Breast epithelium (tissue), 4 donors: ENCODE results near the gene U2SURP. TPM values are rescaled to one million over a fixed set of nuclear protein-coding genes. Genes with fewer than 3 reads are reported as not detected.

ENCODE experiments used
- DNase-seq, 2 donors: peaks; one replicate each; pipeline ENCODE4 v3.0.0-alpha.2; 2019; ENCODE audit warnings: low spot score in 2 of 2
- H3K27ac ChIP-seq, 2 donors: fragments of 200-600 bp; sonication (generic) in 1 of 2; one replicate each; pipeline ENCODE4 v1.5.1; 2016 to 2019; ENCODE audit warnings: mild to moderate bottlenecking in 1 of 2
- H3K27me3 ChIP-seq, 2 donors: fragments of 200-600 bp; sonication (generic) in 1 of 2; one replicate each; pipeline versions ENCODE4 v1.5.1 to v1.6.0; 2017 to 2019; ENCODE audit warnings: control low read depth in 1 of 2, mild to moderate bottlenecking in 1 of 2
- H3K36me3 ChIP-seq: fragments of 200-600 bp; one replicate; pipeline ENCODE4 v1.5.1; 2019
- H3K4me1 ChIP-seq, 2 donors: fragments of 200-600 bp; sonication (generic); one replicate each; pipeline ENCODE4 v1.5.1; 2016 to 2019; ENCODE audit warnings: control low read depth in 1 of 2
- H3K4me3 ChIP-seq, 3 donors: fragments of 200-600 bp; sonication (generic); 1 replicate in 2 of 3; 2 replicates in 1 of 3; pipeline ENCODE4 v1.5.1; 2016 to 2019; ENCODE audit warnings: mild to moderate bottlenecking in 3 of 3, moderate library complexity in 2 of 3
- H3K9me3 ChIP-seq, 2 donors: fragments of 200-600 bp; sonication (generic) in 1 of 2; one replicate each; pipeline ENCODE4 v1.5.1; 2016 to 2019; ENCODE audit warnings: control low read depth in 1 of 2
- CTCF ChIP-seq, 3 donors: fragments of 450-650 bp; IDR thresholded peaks; one replicate each; pipeline ENCODE4 v1.5.1; 2016 to 2017; ENCODE audit warnings: antibody characterized with exemption in 3 of 3, mild to moderate bottlenecking in 3 of 3, moderate library complexity in 3 of 3
- POLR2A ChIP-seq: fragments of 450-650 bp; IDR thresholded peaks from one replicate; pipeline ENCODE4 v1.6.1; 2016; ENCODE audit warnings: antibody characterized with exemption, mild to moderate bottlenecking, moderate library complexity
- POLR2AphosphoS5 ChIP-seq, 3 donors: sonication (generic); formaldehyde crosslinking; IDR thresholded peaks; one replicate each; pipeline ENCODE4 v1.6.1; 2017; ENCODE audit warnings: antibody characterized with exemption in 3 of 3
- intact Hi-C: fragments of 100-400 bp; cut with DNase I; formaldehyde crosslinking; loops from one replicate; pipeline ENCODE4 v1.15.1; 2023; ENCODE audit warnings: low total_unique reads
- total RNA-seq, 3 donors: library from RNA; depleted of rRNA; stranded (reverse); fragments of >200 nt; gene quantifications; one replicate each; pipeline ENCODE4 v1.1.0, GENCODE V29; 2016

U2SURP gene
- total RNA-seq, 3 donors from 2014 or later = 79.8 to 122 (median 96.4) TPM

GRCh38 chr3:142972092-142972753, 29.1 kb upstream of the U2SURP start:
- TF ChIP-seq POLR2A (no peak), CTCF (IDR thresholded peaks at IDR 0.05) (no peak), POLR2AphosphoS5 (IDR thresholded peaks at IDR 0.05) (no peak)
- intact Hi-C loops = no loop called here
- Histone ChIP-seq H3K36me3 (no peaks in the 10 kb centered on the region), H3K27me3 (peaks cover 0 to 4% of the 10 kb centered on the region in 2 donors), H3K27ac (no peak overlapping the region), H3K4me1 (no peaks in the 10 kb centered on the region), H3K4me3 (no peak overlapping the region), H3K9me3 (no peaks in the 10 kb centered on the region)
- DNase-seq = no peak

GRCh38 chr3:142973217-142974009, 28.0 kb upstream of the U2SURP start:
- H3K36me3 ChIP-seq = no peaks in the 10 kb centered on the region
- H3K27ac ChIP-seq = no peak overlapping the region
- no peak for TF ChIP-seq POLR2A
- TF ChIP-seq CTCF (IDR thresholded peaks at IDR 0.05) = no peak
- no peak for TF ChIP-seq POLR2AphosphoS5 (IDR thresholded peaks at IDR 0.05)
- intact Hi-C loops = no loop called here
- H3K9me3 ChIP-seq = no peaks in the 10 kb centered on the region
- no peaks in the 10 kb centered on the region for H3K4me1 ChIP-seq
- H3K27me3 ChIP-seq = peaks cover 0 to 4% of the 10 kb centered on the region in 2 donors
- H3K4me3 ChIP-seq = no peak overlapping the region
- DNase-seq = no peak

- Histone ChIP-seq H3K27ac (no peak overlapping the region), H3K9me3 (no peaks in the 10 kb centered on the region), H3K36me3 (no peaks in the 10 kb centered on the region), H3K4me1 (no peaks in the 10 kb centered on the region), H3K27me3 (peaks cover 0 to 4% of the 10 kb centered on the region in 2 donors), H3K4me3 (no peak overlapping the region)
- DNase-seq = no peak
- TF ChIP-seq CTCF (IDR thresholded peaks at IDR 0.05) = no peak
- TF ChIP-seq POLR2AphosphoS5 (IDR thresholded peaks at IDR 0.05) = no peak
- TF ChIP-seq POLR2A = no peak
- intact Hi-C loops = no loop called here
These were observed 25.9 kb upstream of the U2SURP start for GRCh38 chr3:142975316-142975995.

DNA sequence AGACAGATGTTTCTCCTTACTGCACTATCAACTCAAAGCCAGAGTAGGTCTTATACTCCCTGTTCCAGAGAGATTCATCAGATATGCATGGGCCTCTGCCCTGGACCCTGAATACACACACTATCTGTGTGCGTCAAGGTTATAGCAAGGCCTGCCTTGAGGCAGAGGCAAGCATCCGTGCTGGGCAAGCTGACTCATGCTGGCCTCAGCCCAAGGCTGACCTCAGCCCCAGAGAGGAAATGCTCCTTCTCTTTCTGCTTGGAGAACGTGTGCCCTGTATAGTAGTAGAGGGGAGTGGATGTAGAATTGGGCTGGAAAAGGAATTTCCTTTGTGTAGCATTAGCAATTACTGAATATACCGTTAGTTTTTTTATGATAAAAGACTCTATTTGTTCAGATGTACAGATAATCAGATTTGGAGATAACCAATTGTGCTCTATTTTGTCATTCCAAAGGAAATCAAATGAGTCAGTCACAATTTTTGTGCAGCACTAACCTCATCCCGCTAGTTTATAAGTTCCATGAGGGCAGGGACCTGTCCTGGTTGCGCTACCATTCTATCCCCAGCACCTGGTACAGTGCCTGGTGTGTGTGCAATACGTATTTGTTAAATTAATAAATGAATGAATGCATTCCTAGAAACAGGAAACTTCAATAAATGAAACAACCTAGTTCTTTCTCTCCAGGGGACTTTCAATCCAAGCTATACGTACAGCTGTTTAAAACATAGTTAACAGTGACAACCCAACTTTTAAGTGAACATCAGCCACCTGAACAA, 24.6 kb upstream of the U2SURP start:
- H3K9me3 ChIP-seq = no peaks in the 10 kb centered on the region
- H3K4me1 ChIP-seq = no peaks in the 10 kb centered on the region
- intact Hi-C loops = no loop called here
- peak in 1 of 2 donors; percentile 28 for DNase-seq
- TF ChIP-seq CTCF (IDR thresholded peaks at IDR 0.05) (no peak), POLR2AphosphoS5 (IDR thresholded peaks at IDR 0.05) (peak in 1 of 3 donors; percentile 21), POLR2A (no peak)
- H3K27me3 ChIP-seq = peaks cover 0 to 4% of the 10 kb centered on the region in 2 donors
- H3K4me3 ChIP-seq = no peak overlapping the region
- no peak overlapping the region for H3K27ac ChIP-seq
- no peaks in the 10 kb centered on the region for H3K36me3 ChIP-seq
